Embryonic facial prominence (tissue), 1 donor: ENCODE measurements around the gene C5.
"Not testable (repeated sequence)": the region's sequence is repeated elsewhere in the genome, so short reads cannot be mapped to it uniquely, and the experiment has no call there.

ENCODE experiments used
- DNase-seq: peaks from one replicate; pipeline ENCODE4 v3.0.0-alpha.2; 2016; ENCODE audit errors: extremely low spot score

The C5 gene

GRCh38 chr9:121050128-121050988 is at the start of gene C5:
Gene C5, minus strand, starts transcription at chr9:121050275. Its CDS starts 29 bp downstream, at chr9:121050246.
- no peak for DNase-seq

DNA sequence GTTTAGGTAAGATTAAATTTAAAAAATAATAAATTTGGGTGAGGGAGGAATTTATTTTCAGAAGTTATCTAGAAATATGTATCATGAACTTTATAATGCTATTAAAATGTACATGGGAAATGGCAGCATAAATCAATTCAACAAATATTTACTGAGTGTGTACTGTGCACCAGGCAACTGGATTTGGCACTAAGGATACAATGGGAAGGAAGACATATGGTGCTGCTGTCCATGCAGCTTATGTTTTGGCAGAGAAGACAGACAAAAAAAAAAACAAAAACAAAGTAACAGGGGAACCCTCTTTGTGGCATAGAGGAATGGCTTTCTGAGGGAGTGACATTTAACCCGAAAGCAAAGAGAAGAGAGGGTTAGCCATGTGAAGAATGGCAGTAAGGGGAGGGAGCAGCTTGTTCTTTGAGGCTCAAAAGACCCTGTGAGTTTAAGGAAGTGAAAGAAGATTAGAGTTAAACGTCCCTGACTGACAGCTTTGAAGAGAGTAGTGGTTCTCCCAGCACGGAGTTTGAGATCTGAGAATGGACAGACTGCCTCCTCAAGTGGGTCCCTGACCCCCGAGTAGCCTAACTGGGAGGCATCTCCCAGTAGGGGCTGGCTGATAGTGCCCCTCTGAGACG is 48.6 kb upstream of the C5 start:
- no peak for DNase-seq

GRCh38 chr9:121095057-121095456 is 45.0 kb upstream of the C5 start:
- no peak for DNase-seq

GRCh38 chr9:121090743-121091142 is 40.7 kb upstream of the C5 start:
- DNase-seq, result not testable (repeated sequence)

GRCh38 chr9:121088576-121088975 is 38.5 kb upstream of the C5 start:
- DNase-seq, result no peak

- DNase-seq, result no peak
Measured at GRCh38 chr9:121085661-121086060, 35.6 kb upstream of the C5 start.

GRCh38 chr9:121082075-121082474 is 32.0 kb upstream of the C5 start:
- no peak for DNase-seq

GRCh38 chr9:121075251-121076036 is 25.4 kb upstream of the C5 start:
- DNase-seq, result peak; percentile 71

DNA sequence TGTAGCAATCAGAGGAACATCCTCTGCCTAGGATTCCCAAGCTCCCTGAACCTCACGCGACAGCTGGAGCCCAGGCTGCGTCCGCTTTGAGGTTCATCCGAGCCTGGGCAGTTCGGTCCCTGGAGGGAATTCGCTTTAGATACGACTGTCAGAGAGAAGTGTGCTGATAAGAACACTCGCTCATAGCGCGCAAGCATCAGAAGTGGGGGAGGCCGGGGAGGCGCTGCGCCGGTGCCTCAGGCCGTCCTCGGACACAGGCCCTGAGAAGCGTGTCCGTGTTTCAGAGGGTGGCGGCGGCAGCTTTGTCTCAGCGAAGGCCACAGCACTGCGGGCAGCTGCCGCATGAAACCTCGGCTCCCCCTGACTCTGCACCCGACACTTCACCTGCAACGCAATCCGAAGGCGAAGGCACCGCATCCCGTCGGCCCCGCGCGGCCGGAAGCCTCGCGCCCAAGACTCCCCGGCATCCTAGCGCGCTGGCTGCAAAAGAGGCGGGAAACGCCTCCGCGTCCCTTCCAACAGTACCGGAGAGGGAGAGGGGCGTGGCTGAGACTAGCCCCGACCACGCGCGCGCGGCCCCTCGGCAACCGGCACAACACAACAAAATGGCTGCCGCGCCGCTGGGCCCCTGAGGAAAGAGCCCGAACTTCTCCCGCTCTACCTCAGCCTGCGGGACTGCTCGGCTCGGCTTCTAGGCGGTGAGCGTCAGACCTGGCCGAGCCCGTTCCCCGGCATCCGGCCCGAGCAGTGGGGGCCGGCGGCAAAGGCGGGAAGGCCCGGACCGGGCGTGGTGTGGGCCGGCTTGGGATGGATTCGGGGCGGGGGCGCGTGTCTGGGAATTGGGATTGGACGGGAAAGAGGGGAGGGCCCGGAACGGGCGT is 24.5 kb upstream of the C5 start, which contains the start of gene CNTRL:
TSS of gene CNTRL (plus strand) at position 586 of the 881 bp plus-strand sequence. CDS start 13,372 bp downstream, outside the sequence.
- DNase-seq, result peak; percentile 91

DNA sequence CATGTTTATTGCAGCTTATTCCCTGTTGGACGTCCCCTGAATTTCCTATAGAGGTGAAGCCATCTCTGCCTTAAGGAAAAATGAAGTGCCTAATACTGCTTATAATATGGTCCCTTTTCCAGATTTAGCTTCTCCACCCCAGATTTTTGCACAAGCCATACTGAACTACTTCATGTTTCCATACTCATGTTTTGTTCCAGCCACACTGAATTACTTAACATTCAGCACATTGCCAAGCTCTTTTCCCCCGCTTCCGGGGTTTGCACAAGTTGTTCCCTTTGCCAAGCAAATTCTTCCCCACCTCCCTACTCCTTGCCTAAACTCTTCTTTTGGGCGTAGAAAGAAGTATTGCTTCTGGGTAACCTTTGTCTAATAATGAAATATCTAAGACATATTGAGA is 23.0 kb upstream of the C5 start:
- peak; percentile 80 for DNase-seq

- DNase-seq, result no peak
Measured at GRCh38 chr9:121071756-121072421, 21.8 kb upstream of the C5 start.

GRCh38 chr9:121071370-121071755 is 21.3 kb upstream of the C5 start:
- no peak for DNase-seq

- no peak for DNase-seq
Measured at GRCh38 chr9:121069396-121069795, 19.3 kb upstream of the C5 start.

DNA sequence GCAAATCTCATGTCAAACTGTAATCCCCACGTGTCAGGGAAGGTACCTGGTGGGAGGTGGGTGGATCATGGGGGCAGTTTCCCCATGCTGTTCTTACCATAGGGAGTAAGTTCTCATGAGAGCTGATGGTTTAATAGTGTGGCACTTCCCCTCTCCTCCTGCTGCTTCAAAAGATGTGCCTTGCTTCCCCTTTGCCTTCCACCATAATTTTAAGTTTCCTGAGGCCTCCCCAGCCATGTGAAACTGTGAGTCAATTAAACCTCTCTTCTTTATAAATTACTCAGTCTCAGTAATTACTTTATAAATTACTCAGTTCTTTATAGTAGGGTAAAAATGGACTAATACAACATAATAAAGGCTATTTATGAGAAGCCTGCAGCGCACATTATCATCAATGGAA is 17.6 kb upstream of the C5 start:
- no peak for DNase-seq

DNA sequence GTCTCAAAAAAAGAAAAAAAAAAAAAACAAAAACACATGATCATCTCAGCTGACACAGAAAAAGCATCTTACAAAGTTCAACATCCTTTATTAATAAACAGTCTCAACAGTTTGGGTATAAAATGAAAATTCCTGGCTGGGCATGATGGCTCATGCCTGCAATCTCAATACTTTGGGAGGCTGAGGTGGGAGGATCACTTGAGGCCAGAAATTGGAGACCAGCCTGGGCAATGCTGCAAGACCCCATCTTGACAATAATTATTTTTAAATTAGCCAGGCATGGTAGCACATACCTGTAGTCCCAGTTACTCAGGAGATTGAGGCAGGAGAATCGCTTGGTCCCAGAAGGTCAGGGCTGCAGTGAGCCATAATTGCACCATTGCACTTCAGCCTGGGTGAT is 16.8 kb upstream of the C5 start:
- DNase-seq, result no peak

DNA sequence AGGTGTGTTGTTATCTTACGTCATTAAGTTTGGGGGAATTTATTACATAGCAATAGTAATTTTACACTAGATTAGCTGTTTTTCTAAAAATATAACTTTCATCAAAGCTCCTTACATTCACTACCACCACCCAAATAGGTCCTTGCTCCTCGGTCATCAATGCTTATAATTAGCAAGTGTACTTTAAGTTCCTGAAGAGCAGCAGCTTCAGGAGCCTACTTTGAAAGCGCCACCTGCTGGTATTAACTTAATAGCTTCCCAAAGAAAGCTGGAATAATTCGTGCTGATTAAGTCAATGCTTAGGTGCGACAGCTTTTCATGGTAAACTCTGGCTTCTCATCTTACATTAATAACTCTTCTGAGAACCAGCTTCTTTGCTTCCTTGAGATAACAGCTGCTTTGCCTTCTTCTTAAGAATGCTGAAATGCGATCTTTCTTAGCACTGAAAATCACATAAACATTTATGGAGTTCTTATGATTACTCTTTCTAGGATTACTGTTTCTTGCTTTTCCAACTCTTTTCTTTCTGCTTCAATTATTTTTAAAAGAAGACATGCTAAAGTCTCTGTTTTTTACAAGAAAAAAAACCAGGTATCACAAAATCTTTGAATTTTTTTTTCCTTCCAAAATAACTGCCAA is 10.0 kb upstream of the C5 start:
- peak; percentile 25 for DNase-seq

DNA sequence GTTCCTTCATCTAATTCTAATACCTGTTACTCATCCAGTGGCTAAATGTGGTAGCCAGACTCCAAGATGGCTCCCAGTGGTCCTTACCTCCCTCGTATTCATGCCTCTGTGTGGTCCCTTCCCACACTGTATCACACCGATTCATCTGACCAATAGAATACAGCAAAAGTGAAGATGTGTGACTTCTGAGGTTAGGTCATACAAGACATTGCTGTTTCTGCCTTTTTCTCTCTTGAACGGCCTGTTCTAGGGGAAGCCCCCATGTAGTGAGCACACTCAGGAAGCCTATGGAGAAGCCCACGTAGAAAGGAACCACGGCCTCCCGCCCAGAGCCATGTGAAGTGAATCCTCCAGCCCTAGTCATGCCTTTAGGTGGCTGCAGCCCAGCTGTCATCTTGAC is 9.4 kb upstream of the C5 start:
- DNase-seq, result no peak

DNA sequence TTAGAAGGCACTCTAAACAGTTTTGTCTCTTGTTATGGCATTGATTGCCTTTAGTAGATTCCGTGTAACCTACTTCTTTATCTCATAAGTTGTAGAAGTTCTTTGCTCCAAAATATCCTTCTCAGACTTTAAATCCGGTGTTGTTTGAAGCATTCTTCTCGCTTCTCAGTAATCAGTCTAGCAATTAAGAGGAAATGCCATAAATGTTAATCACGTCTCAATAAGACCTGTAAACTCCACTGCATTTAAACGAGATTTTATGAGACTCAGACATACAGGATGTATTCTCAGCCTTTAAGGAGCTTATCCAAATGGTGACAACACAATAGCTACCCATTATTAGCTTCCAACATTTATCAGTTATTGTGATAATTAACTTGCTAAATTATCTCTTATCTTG is 7.7 kb upstream of the C5 start:
- DNase-seq, result no peak

GRCh38 chr9:121055642-121056143 is 5.6 kb upstream of the C5 start:
- DNase-seq, result no peak

- DNase-seq, result no peak
Measured at GRCh38 chr9:121053544-121053943, 3.5 kb upstream of the C5 start.
